Fibroblast of the conjunctiva (primary cell): ENCODE results near the gene MAP2K1.
A peak's percentile ranks its signal among the peaks of the same experiment; 100 is the strongest.
"Not testable (repeated sequence)": the region's sequence is repeated elsewhere in the genome, so short reads cannot be mapped to it uniquely, and the experiment has no call there.

ENCODE experiments used
- DNase-seq: peaks from one replicate; pipeline ENCODE4 v3.0.0-alpha.2; 2010; ENCODE audit warnings: low read depth

MAP2K1 gene

DNA sequence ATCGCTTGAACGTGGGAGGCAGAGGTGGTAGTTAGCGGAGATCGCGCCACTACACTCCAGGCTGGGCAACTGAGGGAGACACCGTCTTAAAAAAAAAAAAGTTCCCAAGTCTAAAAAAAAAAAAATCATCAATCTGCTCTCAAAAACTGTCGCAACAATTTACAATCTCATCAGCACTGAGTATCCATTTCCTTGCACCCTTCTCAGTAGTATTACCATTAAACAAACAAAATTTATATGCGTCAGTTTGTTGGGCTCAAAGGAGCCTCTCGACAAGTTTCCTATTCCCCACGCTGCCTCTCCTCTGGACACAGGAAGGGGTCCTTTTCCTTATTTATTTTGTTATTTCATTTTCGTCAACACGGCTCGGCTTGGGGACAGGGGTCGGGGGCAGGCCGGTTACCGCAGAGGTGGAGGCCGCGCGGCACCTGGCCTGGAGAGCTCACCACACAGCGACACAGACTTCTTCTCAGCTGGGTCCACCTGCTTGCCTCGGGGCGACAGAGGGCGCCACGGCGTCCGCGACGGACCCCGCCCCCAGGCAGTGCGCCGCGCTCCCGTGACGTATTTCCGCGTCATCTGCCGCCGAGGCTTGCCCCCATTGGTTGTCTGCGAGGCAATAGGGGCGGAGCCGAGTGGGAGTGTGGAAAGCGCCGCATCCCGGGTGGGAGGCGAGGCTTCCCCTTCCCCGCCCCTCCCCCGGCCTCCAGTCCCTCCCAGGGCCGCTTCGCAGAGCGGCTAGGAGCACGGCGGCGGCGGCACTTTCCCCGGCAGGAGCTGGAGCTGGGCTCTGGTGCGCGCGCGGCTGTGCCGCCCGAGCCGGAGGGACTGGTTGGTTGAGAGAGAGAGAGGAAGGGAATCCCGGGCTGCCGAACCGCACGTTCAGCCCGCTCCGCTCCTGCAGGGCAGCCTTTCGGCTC is at the start of gene MAP2K1:
Gene MAP2K1, plus strand, starts transcription at position 709 of the 920 bp plus-strand sequence. CDS start 436 bp downstream, outside the sequence.
- peak; percentile 91 for DNase-seq

DNA sequence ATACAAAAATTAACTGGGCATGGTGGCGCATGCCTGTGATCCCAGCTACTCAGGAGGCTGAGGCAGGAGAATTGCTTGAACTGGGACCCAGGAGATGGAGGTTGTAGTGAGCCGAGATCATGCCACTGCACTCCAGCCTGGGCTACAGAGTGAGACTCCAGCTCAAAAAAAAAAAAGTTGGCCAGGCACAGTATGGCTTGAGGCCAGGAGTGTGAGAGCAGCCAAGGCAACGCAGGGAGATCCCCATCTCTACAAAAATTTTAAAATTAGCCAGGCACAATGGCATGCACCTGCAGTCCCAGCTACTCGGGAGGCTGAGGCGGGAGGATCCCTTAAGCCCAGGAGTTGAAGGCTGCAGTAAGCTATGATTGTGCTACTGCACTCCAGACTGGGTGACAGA is 38.2 kb upstream of the MAP2K1 start:
- not testable (repeated sequence) for DNase-seq

DNA sequence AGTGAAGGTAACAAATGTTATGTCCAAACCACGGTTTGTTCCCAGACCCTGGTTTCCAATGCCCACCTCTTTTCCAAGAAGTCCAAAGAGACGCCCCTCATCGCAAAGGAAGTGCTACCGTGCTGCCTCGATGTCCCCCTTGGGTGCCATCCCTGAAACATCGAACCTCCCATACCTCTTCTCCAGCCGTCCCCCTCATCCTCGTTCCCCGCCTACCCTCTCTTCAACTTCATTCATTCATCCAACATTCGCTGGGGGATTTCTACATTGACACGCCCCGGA is 30.7 kb upstream of the MAP2K1 start:
- no peak for DNase-seq

DNA sequence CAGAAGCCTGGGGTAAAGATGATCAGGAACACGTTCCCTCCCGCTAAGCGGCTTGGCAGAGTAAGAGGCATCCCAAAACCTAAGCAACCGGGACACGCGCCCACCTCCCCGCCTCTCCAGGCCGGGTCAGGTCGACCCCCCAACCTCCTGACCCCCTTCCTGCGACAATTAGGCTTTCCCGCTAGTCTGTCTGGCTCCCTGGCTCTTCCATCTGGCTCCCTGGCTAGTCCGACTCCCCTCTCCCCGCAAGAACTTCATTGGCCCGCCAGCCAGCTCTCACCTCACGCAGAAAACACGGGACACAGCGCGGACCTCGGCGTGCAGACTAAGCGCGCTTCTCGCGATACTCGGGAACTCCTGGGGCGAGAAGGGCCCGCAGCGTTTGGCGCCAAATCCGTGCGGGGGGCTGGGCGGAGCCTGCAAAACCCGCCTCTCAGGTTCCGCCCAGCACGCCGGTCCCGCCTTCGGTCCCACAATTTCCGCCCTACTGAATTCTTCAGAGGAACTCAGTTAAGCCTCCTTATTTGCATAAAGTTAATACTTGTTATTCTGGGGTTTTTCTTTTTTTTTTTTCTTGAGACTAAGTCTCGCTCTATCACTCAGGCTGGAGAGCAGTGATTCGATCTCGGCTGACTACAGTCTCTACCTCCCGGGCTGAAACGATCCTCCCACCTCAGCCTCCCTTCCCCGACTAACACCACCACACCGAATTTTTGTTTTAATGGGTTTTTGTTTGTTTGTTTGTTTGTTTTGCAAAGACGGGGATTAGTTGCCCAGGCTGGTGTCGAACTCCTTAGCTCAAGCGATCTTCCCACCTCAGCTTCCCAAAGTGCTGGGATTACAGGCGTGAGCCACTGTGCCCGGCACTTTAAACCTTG is 30.1 kb upstream of the MAP2K1 start, which contains the start of gene TIPIN:
Gene TIPIN, minus strand, starts transcription at position 327 of the 878 bp plus-strand sequence. CDS start 3,738 bp downstream, outside the sequence.
- DNase-seq: peak; percentile 92

DNA sequence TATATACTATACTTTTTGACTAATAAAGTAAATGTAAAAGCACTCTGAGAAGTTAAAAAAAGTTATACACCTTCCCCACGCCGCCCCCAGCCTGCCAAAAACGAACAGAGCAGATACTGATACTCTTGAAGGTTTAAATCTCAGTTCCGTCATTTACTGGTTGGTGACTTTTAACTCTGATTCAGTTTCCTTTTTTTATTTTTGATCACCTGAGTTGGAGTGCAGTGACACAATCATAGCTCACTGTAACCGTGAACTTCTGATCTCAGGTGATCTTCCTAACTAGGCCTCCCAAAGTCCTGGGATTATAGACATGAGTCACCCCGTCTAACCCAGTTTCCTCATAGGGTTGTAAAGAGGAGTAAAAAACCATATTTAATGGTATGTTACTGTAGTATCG is 27.0 kb upstream of the MAP2K1 start:
- DNase-seq: no peak

DNA sequence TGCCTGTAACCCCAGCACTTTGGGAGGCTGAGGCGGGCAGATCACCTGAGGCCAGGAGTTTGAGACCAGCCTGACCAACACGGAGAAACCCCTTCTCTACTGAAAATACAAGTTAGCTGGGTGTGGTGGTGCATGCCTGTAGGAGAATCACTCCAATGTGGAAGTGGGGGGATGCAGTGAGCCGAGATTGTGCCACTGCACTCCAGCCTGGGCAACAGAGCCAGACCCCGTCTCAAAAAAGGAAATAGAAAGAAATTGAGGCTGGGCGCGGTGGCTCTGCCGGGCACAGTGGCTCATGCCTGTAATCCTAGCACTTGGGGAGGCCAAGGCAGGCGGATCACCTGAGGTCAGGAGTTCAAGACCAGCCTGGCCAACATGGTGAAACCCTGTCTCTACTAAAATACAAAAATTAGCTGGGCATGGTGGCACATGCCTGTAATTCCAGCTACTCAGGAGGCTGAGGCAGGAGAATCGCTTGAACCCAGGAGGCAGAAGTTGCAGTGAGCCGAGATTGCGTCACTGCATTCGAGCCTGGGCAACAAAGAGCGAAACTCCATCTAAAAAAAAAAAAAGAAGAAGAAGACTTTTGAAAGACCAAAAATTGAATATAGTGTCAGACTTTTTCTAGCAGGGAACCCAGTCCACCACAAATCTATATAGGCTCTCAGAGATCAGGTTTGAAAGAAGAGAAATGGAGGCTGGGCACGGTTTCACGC is 24.8 kb upstream of the MAP2K1 start:
- not testable (repeated sequence) for DNase-seq

DNA sequence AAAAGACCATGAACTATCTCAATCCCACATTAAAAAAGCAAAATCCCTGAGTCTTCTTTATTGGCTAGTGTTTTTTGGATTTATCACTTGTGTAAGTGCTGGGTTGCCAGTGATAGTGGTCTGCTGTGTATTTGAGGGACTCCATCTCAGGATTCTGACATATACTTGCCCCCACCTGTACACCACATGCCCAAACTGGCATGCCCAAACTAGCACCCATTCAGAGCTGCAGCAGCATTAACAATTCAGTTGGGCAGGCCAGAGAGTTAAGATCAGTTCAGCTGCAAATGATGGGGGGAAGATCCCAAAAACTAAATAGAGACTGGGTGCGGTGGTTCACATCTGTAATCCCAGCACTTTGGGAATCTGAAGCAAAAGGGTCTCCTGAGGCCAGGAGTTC is 23.9 kb upstream of the MAP2K1 start:
- no peak for DNase-seq

DNA sequence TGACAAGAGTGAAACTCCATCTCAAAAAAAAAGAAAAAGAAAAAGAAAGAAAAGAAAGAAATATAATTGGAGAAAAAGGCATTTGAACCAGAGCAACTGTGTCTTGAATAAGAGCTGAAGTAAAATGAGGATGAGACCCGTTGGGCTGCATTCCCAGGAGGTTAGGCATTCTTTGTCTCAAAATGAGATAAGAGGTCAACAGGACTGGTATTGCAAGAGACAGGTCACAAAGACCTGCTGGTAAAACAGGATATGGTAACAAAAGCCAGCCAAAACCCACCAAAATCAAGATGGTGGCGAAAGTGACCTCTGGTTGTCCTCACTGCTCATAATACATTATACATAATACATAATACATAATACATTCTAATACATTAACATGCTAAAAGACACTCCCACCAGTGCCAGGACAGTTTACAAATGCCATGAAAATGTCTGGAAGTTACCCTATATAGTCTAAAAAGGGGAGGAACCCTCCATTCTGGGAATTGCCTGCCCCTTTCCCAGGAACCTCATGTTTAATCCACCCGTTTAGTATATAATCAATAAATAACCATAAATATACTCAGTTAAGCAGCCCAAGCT is 21.7 kb upstream of the MAP2K1 start:
- no peak for DNase-seq

DNA sequence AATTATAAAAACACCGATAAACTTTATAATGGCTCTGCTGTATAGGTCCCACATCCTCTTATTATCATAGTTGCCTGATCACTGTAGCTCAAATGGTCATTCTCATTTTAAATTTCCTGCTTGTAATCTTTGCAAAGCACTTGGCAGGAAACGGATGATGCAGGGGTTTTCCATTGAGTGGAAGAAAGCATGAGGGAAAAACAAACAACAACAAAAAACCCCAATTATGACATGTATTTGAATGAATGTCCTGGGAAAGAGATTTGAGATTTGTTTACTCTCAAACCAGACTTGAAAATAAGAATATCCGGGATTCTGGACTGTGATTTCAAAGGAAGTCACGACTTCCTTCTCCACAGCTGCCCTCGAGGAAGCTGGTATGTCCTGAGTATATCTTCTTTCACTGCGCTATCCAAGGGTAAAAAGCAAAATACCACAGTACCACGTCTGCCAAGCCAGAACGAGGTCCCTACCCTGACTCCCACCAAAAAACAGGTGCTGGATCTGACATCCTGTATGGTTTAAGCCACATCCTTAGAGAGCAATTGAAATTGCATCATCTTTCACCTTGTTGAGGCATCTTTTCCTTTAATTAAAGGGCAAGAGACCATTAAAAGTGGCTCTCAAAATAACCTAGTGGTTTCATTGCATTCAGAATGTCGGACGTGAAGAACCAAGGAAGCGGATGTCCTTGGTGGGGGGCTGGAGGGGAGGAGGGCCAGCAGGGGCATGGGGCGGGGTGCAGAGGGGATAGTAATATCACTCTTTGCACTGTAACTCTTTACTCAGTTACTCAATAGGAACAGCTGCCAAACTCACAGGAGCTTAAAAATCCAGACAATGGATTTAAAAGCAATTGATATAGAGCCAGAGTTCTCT is 16.7 kb upstream of the MAP2K1 start:
- DNase-seq: no peak

DNA sequence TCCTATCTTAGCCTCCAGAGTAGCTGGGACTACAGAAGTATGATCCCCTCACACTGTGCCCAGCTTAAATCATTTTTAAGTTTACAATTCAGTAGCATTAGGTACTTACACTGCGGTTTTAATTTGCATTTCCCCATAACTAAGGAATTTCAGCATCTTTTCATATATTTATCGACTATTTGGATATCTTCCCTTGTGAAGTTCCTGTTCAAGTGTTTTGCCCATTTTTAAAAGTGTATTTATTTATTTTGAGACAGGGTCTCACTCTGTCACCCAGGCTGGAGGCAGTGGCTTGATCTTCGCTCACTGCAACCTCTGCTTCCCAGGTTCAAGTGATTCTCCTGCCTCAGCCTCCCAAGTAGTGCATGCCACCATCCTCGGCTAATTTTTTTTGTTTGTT is 12.5 kb upstream of the MAP2K1 start:
- DNase-seq: no peak

DNA sequence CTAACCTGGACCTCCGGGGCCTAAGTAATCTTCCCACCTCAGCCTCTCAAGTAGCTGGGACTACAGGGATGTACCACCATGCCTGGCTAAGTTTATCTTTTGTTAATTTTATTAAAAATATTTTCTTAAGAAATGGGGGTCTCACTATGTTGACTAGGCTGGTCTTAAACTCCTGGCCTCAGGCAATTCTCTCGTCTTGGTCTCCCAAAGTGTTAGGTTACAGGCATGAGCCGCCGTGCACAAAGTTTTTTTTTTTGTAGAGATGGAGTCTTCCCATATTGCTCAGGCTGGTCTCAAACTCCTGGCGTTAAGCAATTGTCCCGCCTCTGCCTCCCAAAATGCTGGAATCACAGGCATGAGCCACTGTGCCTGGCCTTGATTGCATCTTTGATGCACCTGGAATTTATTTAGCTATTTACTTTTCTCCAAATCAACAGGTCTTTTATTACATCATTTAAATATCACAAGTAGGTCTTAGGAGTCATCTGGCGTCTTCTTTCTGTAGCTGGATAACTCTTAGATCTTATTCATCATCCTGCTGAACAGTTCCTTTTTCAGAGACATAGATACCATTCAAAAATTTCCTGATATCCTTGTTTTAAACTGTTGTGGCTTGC is 7.8 kb upstream of the MAP2K1 start:
- no peak for DNase-seq

DNA sequence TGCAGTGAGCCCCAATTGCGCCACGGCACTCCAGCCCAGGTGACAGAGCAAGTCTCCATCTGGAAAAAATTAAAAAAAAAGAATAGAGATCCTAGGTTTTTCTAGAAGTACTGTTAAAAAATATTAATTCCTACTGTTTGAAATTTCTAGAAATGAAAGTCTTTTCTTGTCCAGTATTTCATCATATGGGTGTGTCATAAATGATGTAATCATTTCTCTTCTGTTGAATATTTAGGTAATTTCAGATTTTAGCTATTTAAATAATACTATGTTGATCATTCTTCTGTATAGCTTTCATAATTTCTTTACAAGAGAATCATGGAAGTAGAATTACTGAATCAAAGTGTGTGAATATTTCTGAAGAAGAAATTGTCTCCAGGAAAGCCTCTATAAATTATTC is 5.3 kb upstream of the MAP2K1 start:
- not testable (repeated sequence) for DNase-seq

DNA sequence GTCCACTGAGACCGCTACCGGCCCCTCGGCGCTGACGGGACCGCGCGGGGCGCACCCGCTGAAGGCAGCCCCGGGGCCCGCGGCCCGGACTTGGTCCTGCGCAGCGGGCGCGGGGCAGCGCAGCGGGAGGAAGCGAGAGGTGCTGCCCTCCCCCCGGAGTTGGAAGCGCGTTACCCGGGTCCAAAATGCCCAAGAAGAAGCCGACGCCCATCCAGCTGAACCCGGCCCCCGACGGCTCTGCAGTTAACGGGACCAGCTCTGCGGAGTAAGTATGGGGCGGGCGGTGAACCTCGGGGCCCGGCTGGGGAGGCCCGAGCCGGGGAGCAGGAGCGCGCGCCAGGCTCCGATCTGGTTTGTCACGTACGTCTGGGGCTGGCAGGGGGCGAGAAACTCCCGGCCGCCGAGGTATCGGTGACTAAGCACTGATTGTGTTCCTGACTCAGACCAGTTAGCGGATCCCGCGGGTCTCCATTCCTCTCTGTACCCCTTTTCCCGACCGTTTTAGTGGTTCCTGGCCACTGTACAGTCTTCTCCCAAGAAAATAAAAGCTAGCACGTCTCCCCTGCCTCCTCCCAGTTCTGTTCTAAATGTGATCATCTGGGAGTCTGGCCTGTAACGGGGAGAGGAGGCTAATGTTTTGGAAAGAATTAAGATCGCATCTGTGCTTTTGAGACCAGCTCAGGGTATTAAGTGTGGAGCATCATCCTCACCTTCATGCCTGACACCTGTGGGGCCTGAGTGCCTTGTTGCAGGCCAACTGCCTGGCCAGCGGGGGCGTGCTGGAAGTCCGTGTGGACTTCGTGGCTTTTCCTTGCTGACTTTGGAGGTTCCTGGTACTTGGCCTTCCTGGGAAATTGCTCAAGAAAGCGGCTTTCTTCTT is 691 bp downstream of the MAP2K1 start:
- DNase-seq: no peak

DNA sequence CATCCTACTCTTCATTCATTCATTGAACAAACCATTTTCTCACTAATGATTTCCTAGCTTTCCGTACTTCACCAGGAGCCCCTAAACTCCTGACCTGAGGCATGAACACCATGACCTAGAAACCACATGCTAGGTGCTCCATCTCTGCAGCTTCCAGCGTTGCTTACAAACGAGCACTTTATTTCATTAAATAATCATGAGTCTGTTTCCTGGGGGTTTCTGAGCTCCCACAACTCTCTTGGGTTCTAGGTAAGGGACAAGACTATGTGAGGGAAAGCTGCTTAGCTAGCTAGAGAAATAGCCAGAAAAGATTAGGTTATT is 1.3 kb downstream of the MAP2K1 start:
- no peak for DNase-seq

DNA sequence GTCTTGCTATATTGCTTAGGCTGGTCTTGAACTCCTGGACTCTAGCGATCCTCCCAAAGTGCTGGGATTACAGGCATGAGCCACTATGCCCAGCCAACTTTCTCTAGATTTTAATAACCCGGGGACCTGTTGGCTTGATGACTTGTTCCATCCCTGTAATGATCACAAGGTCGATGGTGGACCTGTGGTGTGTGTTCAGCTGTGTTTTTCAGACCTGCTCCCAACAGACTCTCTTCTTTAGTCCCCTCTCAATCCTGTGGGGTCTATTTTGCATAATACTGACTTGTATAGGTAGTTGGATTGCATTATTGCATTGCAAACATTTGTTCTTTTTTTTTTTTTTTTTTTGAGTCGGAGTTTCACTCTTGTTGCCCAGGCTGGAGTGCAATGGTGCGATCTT is 1.9 kb downstream of the MAP2K1 start:
- no peak for DNase-seq

DNA sequence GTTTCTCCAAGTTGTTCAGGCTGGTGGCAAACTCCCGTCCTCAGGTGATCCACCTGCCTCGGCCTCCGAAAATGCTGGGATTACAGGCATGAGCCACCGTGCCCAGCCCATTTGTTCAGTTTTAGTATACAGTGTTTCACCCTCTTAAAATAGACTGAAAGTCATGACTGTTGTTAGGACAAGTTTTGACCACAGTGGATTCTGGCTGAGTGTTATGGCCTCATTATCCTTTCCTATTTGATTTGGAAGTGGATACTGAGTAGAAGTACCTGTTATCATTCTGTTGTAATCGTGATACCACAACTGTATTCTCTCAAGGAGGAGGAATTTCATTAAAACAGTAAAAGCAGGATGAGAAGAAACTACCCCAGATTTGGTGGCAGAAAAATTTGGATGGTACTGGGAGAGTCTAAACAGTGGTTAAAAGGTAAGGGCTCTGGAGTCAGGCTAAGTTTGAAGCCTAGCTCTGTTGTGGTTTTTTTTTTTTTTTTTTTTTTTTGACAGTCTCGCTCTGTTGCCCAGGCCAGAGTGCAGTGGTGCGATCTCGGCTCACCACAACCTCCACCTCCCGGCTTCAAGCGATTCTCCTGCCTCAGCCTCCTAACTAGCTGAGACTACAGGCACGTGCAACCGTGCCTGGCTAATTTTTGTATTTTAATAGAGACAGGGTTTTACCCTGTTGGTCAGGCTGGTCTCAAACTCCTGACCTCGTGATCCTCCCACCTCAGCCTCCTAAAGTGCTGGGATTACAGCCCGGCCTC is 2.6 kb downstream of the MAP2K1 start:
- no peak for DNase-seq

DNA sequence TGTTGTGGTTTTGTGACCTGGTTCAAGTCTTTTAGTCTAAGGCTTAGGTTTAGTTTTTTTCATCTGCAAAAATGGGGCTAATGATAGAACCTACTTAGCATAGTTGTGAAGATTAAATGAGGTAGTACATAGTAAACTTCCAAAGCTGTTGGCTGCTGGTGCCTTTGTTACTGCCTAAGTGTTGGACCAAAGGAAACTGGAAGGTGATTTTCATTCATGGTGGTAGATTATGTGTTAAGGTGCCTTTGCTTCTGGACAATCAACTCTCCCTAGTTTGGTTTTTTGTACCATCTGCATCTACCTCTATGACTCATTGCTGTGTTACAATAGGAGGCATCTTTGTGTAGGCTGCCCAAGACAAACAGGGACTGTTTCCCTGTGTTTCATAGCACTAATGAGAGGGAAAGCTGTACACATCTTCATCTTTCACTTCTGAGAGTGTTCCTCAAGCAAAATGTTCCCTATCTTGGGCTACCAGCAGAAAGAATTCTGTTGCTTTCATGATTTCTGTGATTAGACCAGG is 3.2 kb downstream of the MAP2K1 start:
- no peak for DNase-seq

DNA sequence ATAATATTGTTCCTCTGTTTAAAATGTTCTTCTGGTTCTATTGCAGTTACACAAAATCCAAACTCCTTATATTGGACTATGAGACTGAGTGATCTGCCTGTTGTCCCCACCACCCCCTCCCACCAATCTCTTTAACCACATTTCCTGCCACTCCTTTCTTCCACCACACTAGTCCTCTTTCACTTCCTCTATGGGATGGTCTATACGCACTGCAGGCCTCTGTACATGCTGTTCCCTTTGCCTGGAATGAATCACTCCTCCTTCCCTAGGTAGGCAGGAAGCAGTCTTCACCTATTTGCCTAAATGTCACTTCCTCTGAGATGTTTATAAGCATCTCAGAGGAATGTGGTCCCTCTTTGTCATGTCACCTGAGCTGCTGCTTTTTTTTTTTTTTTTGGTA is 4.0 kb downstream of the MAP2K1 start:
- DNase-seq: no peak

DNA sequence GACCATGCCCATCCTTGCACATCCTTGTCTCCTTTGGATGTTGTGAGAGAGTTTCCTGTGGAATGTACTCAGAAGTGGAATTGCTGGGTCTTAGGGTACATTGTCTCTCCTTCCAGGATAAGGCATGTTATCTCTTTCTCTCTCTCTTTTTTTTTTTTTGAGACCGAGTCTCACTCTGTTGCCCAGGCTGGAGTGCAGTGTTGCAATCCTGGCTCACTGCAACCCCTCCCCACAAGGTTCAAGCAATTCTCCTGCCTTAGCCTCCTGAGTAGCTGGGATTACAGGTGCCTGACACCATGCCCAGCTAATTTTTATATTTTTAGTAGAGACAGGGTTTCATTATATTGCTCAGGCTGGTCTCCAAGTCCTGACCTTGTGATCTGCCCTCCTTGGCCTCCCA is 6.3 kb downstream of the MAP2K1 start:
- not testable (repeated sequence) for DNase-seq
